HUES48 (cell line): Measurements from ENCODE around the gene B4GALNT4.

Experiments
- H3K27ac ChIP-seq: one replicate; pipeline ENCODE4 v1.7.0; 2013; ENCODE audit warnings: low read depth, low read length, inconsistent platforms
- H3K27me3 ChIP-seq: 2 replicates; pipeline ENCODE4 v1.6.1; 2013; ENCODE audit warnings: mild to moderate bottlenecking, low read length; ENCODE audit not compliant: control insufficient read depth, insufficient read depth
- H3K36me3 ChIP-seq: 2 replicates; pipeline ENCODE4 v1.6.1; 2013; ENCODE audit warnings: low read length; ENCODE audit not compliant: control insufficient read depth, insufficient read depth
- H3K4me1 ChIP-seq: 2 replicates; pipeline ENCODE4 v1.6.1; 2013; ENCODE audit warnings: mild to moderate bottlenecking, low read length; ENCODE audit not compliant: control insufficient read depth, insufficient read depth
- H3K4me3 ChIP-seq: 2 replicates; pipeline ENCODE4 v1.5.1; 2013; ENCODE audit warnings: mild to moderate bottlenecking, low read depth, low read length
- H3K9ac ChIP-seq: 2 replicates; pipeline ENCODE4 v1.6.1; 2013; ENCODE audit warnings: mild to moderate bottlenecking, low read depth, low read length, moderate library complexity
- H3K9me3 ChIP-seq: 2 replicates; pipeline ENCODE4 v1.6.1; 2013; ENCODE audit warnings: low read length; ENCODE audit not compliant: control insufficient read depth, insufficient read depth

Gene B4GALNT4

DNA sequence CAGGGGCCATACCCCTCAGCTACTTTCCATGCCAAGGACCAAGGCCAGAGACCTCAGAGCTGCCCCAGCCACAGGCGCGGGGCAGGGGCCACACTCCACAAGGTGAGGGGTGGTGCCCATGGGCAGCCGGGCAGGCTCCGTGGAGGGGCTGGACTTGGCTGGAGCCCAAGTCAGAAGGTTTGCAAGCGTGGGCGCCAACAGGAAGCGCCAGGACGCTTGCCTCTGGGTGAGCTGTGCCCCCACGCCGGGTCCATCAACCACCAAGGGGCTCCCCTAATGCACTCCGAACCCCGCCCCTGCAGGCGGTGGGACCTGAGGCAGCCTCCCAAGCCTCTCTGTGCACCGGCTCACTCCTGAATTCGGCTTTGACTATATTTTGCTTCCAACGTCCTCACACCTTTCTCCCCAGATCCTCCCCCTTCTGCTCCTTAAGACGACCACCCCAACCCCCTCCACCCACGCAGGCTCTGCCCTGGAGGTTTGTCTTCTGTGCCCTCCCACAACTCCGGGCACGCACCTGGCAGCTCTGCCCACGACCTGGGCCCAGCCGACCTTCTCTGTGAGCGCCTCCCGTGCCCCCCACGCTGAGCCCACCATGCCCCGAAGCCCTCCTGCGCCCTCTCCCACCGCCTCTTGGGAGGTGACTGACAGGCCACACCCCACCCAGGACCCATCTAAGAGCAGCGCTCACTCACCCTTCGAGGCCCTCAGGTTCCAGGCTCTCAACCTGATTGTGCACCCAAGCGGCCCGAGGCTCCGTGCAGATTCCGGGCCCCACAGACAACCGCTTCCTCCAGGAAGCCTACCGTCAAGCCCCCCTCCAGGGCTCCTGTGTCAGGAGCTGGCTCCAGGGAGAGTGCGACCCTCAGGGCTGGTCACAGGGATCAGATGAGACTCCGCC is 22.1 kb downstream of the B4GALNT4 start:
- H3K4me1 ChIP-seq = peaks cover 5% of the 10 kb centered on the region
- H3K36me3 ChIP-seq = no peaks in the 10 kb centered on the region
- no peaks in the 10 kb centered on the region; the same call in 1 of the 2 replicates for H3K27me3 ChIP-seq
- H3K4me3 ChIP-seq = no peak overlapping the region
- peaks cover 8% of the 10 kb centered on the region; the same call in 1 of the 2 replicates for H3K9me3 ChIP-seq
- no peak overlapping the region for H3K9ac ChIP-seq
- no peak overlapping the region for H3K27ac ChIP-seq

DNA sequence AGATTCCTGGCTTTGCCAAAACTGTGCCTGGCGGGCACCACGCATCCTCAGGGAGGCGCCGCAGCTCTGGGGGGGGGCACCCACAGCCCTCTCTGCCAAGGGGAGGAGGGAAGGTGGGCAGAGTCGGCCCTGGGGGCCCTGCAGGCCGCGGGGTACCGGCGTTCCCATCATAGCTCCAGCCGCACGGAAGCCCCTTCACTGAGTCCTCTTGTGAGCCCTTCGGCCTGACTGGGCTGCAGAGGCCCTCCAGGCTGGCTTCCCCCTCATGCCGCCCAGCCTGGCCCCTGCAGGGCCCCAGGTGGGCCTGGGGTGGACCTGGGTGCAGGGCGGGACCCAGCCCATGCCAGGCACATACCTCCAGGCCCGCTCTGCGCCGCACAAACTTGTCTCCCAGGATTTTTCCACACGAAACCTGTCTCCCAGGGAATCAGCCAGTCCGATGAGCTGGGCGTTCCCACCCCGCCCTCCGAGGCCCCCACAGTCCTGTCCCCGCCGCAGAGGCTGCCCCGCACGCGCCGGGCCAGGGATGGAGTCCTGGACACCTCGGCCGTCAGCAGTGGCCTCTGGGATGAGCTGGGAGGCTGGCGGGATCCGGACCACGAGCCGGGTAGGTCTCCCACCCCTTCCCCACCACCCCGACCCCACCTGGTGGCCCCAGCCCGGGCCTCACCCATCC is 22.9 kb downstream of the B4GALNT4 start:
- no peak overlapping the region for H3K27ac ChIP-seq
- peaks cover 5% of the 10 kb centered on the region for H3K4me1 ChIP-seq
- no peaks in the 10 kb centered on the region; the same call in 1 of the 2 replicates for H3K27me3 ChIP-seq

DNA sequence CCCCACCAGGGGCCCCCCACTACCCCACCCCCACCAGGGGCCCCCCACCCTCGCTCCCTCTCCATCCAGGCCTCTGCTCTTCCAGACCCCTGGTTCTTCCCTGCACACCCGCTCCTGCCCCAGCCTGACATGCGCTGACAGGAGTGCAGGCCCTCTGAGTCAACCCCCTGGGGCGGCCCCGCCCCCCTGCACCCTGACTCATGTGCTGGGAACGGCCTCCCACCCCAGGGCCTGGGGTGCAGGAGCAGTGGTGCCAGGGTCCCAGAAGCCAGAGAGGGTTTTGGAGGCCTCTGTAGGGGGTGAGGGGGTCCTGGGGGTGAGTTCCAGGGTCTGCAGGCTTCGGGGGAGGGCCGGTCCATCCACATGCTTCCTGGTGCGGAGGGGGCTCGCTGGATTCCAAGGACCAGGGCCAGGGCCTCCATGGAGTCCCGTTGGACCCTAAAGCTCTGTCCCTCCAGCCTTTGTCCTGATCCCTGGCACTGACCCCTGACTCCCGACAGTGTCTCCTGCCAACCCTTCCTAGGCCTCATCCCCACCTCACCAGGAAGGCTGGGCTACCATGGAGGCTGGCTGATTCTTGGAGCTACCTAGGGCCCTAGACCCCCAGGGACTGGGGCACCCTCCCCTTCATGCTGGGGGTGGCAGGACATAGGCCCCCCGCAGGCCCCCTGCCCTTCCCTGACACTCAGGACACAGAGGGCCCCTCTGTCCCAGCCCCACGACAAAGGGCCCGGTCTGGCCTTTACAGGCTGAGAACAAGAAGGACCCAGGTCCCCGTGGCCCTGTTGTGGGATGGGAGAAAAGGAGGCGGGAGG is 24.1 kb downstream of the B4GALNT4 start:
- H3K4me3 ChIP-seq = peak overlapping the region; percentile 63; the same call in 1 of the 2 replicates
- no peaks in the 10 kb centered on the region for H3K27me3 ChIP-seq
- no peaks in the 10 kb centered on the region for H3K9me3 ChIP-seq
- 0 out of 2 replicates have a peak overlapping the region, but pooled peaks have one; percentile 40 for H3K9ac ChIP-seq
- H3K36me3 ChIP-seq = peaks cover 9% of the 10 kb centered on the region; the same call in 1 of the 2 replicates
- no peak overlapping the region for H3K27ac ChIP-seq
- H3K4me1 ChIP-seq = peaks cover 5% of the 10 kb centered on the region

More for the DNA sequence above, 22.9 kb downstream of the B4GALNT4 start:
- Histone ChIP-seq H3K36me3 (peaks cover 2% of the 10 kb centered on the region; the same call in 1 of the 2 replicates), H3K9me3 (no peaks in the 10 kb centered on the region), H3K9ac (no peak overlapping the region), H3K4me3 (no peak overlapping the region)

DNA sequence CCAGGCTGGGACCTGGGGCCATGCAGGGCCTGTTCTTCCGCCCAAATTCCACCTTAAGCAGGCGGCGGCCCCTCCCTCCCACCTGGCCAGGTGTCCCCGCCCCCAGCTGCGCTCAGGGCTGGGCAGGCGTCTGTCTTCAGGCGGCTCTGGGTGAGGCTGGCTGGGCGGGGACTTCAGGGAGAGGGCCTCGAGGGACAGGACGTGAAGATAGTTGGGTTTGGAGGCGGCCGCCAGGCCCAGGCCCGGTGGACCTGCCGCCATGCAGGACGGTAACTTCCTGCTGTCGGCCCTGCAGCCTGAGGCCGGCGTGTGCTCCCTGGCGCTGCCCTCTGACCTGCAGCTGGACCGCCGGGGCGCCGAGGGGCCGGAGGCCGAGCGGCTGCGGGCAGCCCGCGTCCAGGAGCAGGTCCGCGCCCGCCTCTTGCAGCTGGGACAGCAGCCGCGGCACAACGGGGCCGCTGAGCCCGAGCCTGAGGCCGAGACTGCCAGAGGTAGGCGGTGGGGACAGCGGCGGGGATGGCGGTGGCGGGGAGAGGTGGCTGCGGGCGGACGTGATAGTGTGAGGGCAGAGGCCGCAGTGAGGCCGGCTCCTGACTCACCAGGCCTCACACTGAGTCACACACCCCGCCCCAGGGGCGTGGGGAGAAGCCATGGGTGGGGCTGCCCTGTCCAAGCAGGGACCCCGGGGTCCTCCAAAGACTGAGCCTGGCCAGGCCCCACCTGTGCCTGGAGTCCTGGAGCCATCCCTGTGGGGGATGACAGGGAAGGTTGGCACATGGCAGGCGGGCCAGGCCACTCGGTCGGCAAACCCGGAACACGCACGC is 24.9 kb downstream of the B4GALNT4 start, which contains the start of gene PKP3:
Gene PKP3, plus strand, starts transcription at position 176 of the 824 bp plus-strand sequence. Its CDS starts 84 bp downstream, at position 260.
- peak within 1 kb of the TSS; percentile 40; the same call in 1 of the 2 replicates for H3K9ac ChIP-seq
- peak within 1 kb of the TSS; percentile 63 for H3K4me3 ChIP-seq

DNA sequence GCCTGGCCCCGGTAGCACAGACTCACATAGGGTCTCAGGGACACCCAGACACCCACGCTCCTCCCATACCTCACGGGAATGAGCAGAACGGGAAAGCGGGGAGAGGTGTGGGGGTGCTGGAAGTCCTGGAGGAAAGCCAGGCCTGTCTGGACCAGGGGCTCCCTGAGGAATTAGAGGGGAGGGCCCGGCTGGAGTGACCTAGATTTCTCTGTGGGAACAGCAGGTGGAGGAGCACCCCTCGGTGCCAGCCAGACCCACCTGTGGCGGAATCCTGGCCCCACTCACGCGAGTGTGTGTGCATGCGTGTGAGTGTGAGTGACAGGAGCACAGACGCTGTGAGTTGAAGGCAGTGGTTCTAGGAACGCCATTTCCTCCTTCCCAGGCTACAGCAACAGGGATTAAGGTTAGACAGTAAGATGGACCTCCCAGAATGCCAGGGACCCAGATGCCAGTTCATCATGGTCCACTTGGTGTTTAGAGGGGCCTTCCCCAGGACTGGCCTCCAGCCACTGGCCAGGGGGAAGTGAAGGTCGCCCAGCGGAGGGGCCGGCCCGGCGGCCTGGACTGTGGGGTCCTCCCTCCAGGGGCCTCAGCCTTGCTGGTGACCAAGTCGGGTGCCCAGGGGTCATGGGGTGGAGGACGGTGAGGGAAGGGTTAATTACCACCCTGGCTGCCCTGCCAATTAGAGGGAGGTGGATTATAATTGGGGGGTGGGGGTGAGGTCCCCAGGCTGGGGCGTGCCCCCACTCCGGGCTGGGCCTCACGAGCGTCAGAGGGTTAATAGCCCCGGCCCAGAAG is 25.8 kb downstream of the B4GALNT4 start:
- H3K9ac ChIP-seq = no peak overlapping the region
- H3K4me3 ChIP-seq = peak overlapping the region; percentile 63; the same call in 1 of the 2 replicates
- peaks cover 5% of the 10 kb centered on the region for H3K4me1 ChIP-seq
- no peak overlapping the region for H3K27ac ChIP-seq
- no peaks in the 10 kb centered on the region for H3K27me3 ChIP-seq
- no peaks in the 10 kb centered on the region for H3K9me3 ChIP-seq
- peaks cover 12% of the 10 kb centered on the region; the same call in 1 of the 2 replicates for H3K36me3 ChIP-seq

More for the DNA sequence above, 24.9 kb downstream of the B4GALNT4 start, which contains the start of gene PKP3:
- Histone ChIP-seq H3K4me1 (peaks cover 5% of the 10 kb centered on the region), H3K36me3 (peaks cover 9% of the 10 kb centered on the region; the same call in 1 of the 2 replicates), H3K27ac (no peak within 1 kb of the TSS), H3K9me3 (no peaks in the 10 kb centered on the region), H3K27me3 (no peaks in the 10 kb centered on the region)

DNA sequence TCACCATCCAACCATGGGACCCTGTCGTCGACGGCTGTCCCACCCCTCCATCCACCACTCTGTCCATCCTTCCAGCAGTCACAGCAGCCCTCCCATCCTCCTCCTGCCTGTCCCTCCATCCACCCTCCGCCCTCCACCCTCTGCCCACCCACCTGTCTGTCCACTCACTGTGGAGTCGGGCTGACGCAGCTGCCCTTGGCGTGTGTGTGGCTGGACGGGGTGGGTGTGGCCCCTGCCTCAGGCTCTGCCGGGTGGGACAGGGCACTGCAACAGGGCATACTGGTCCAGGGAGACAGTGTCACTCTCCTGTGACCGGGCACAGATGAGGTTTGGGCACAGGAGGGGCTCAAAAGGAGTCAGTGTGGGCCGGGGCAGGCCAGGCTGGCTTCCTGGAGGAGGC is 26.6 kb downstream of the B4GALNT4 start:
- Histone ChIP-seq H3K27ac (no peak overlapping the region), H3K9ac (no peak overlapping the region), H3K27me3 (no peaks in the 10 kb centered on the region), H3K36me3 (peaks cover 13% of the 10 kb centered on the region; the same call in 1 of the 2 replicates), H3K4me1 (peaks cover 5% of the 10 kb centered on the region), H3K9me3 (no peaks in the 10 kb centered on the region), H3K4me3 (no peak overlapping the region)

DNA sequence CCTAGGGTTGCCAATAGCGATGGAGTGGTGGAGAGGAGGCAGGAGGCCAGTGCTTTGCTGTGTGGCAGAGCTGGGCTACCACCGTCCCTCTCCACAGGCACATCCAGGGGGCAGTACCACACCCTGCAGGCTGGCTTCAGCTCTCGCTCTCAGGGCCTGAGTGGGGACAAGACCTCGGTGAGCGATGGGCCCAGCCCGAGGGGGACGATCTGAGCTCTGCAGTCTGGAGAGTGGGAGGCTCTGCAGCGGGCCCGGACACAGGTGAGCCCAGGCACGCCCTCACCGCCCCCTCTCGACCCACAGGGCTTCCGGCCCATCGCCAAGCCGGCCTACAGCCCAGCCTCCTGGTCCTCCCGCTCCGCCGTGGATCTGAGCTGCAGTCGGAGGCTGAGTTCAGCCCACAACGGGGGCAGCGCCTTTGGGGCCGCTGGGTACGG is 27.2 kb downstream of the B4GALNT4 start:
- no peaks in the 10 kb centered on the region for H3K9me3 ChIP-seq
- H3K9ac ChIP-seq = no peak overlapping the region
- H3K4me3 ChIP-seq = no peak overlapping the region
- H3K4me1 ChIP-seq = peaks cover 5% of the 10 kb centered on the region
- no peaks in the 10 kb centered on the region for H3K27me3 ChIP-seq
- no peak overlapping the region for H3K27ac ChIP-seq
- peaks cover 13% of the 10 kb centered on the region; the same call in 1 of the 2 replicates for H3K36me3 ChIP-seq

DNA sequence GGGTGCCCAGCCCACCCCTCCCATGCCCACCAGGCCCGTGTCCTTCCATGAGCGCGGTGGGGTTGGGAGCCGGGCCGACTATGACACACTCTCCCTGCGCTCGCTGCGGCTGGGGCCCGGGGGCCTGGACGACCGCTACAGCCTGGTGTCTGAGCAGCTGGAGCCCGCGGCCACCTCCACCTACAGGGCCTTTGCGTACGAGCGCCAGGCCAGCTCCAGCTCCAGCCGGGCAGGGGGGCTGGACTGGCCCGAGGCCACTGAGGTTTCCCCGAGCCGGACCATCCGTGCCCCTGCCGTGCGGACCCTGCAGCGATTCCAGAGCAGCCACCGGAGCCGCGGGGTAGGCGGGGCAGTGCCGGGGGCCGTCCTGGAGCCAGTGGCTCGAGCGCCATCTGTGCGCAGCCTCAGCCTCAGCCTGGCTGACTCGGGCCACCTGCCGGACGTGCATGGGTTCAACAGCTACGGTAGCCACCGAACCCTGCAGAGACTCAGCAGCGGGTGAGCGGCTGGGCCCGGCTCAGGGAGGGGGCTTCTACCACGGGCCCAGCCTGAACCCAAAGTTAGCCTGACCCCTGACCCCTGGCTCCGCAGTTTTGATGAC is 27.7 kb downstream of the B4GALNT4 start:
- Histone ChIP-seq H3K27ac (no peak overlapping the region), H3K36me3 (peaks cover 13% of the 10 kb centered on the region; the same call in 1 of the 2 replicates), H3K27me3 (no peaks in the 10 kb centered on the region), H3K9me3 (no peaks in the 10 kb centered on the region), H3K4me1 (peaks cover 5% of the 10 kb centered on the region), H3K4me3 (no peak overlapping the region), H3K9ac (no peak overlapping the region)

DNA sequence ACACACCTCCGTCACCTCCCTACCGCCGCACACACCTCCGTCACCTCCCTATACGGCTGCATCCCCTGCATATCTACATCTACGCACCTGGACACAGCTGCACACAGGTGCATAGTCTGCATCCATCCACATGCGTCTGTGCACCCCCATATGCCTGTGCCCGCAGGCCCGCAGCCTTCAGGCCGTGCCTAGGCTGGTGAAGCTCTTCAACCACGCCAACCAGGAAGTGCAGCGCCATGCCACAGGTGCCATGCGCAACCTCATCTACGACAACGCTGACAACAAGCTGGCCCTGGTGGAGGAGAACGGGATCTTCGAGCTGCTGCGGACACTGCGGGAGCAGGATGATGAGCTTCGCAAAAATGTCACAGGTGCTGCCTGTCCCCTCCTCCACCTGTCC is 29.5 kb downstream of the B4GALNT4 start:
- H3K9ac ChIP-seq = no peak overlapping the region
- no peak overlapping the region for H3K4me3 ChIP-seq
- H3K4me1 ChIP-seq = peaks cover under 1% of the 10 kb centered on the region
- H3K27ac ChIP-seq = no peak overlapping the region
- no peaks in the 10 kb centered on the region for H3K9me3 ChIP-seq
- no peaks in the 10 kb centered on the region for H3K27me3 ChIP-seq
- peaks cover 17% of the 10 kb centered on the region for H3K36me3 ChIP-seq
